Right renal pelvis (tissue), 4 donors: ENCODE results near the gene CNDP2. TPM values are rescaled to one million over a fixed set of nuclear protein-coding genes. Genes with fewer than 3 reads are reported as not detected.
"Not testable (repeated sequence)": the region's sequence is repeated elsewhere in the genome, so short reads cannot be mapped to it uniquely, and the experiment has no call there.

ENCODE experiments used
- DNase-seq, 4 donors: peaks; one replicate each; pipeline ENCODE4 v3.0.0-alpha.2; 2013; ENCODE audit warnings: low read depth in 4 of 4, low spot score in 3 of 4, missing footprints in 1 of 4
- polyA plus RNA-seq, 4 donors: library from polyadenylated mRNA; unstranded; fragments of 120-200 nt; gene quantifications; one replicate each; pipeline ENCODE4 v1.2.1, GENCODE V29; 2013; ENCODE audit not compliant: insufficient read length in 4 of 4

The CNDP2 gene
- polyA plus RNA-seq, 4 donors, result 263 to 289 (median 279) TPM

- no peak for DNase-seq
Measured at GRCh38 chr18:74562131-74562730, 66.1 kb downstream of the CNDP2 start.

- DNase-seq, result no peak
Measured at GRCh38 chr18:74562775-74563174, 66.6 kb downstream of the CNDP2 start.

- no peak for DNase-seq
Measured at GRCh38 chr18:74563999-74564398, 67.8 kb downstream of the CNDP2 start.

GRCh38 chr18:74565164-74565563 lies 69.0 kb downstream of the CNDP2 start:
- DNase-seq, result not testable (repeated sequence)

GRCh38 chr18:74565993-74566392 lies 69.8 kb downstream of the CNDP2 start:
- not testable (repeated sequence) for DNase-seq

- DNase-seq, result no peak
Measured at GRCh38 chr18:74567822-74568221, 71.7 kb downstream of the CNDP2 start.

- no peak for DNase-seq
Measured at GRCh38 chr18:74569401-74569800, 73.2 kb downstream of the CNDP2 start.

- DNase-seq, result no peak
Measured at GRCh38 chr18:74570266-74570665, 74.1 kb downstream of the CNDP2 start.

GRCh38 chr18:74571895-74572680 lies 75.9 kb downstream of the CNDP2 start:
- no peak for DNase-seq

- no peak for DNase-seq
Measured at GRCh38 chr18:74573053-74573452, 76.9 kb downstream of the CNDP2 start.

Other genes with a start within 250 kb of the CNDP2 start
- 100 to 1,000 TPM; 302 to 318 (median 312) TPM for gene CYB5A, start 204.4 kb upstream of the CNDP2 start, polyA plus RNA-seq
- gene C18orf63, start 180.5 kb upstream of the CNDP2 start, polyA plus RNA-seq, result under 1 TPM; 0.25 to 0.40 (median 0.32) TPM
- gene DIPK1C, start 39.1 kb upstream of the CNDP2 start, polyA plus RNA-seq, result under 1 TPM; 0.25 to 0.56 (median 0.36) TPM
- 1 to 10 TPM in 2 of 4 donors, under 1 TPM in 2; 0.72 to 2.0 (median 0.92) TPM for gene CNDP1, start 38.1 kb downstream of the CNDP2 start, polyA plus RNA-seq
- gene ZNF407, start 101.5 kb downstream of the CNDP2 start, polyA plus RNA-seq, result 10 to 100 TPM in 2 of 4 donors, 1 to 10 TPM in 2; 9.6 to 11.6 (median 10.0) TPM